ENCODE data around the gene HHAT. TPM values are rescaled to one million over a fixed set of nuclear protein-coding genes. Genes with fewer than 3 reads are reported as not detected.
"Not testable (repeated sequence)": the region's sequence is repeated elsewhere in the genome, so short reads cannot be mapped to it uniquely, and the experiment has no call there.

The HHAT gene
- total RNA-seq, 1 donor from 2014 or later: 5.3 TPM

GRCh38 chr1:210342986-210343780 is 14.5 kb downstream of the HHAT start:
- TF ChIP-seq CTCF (IDR thresholded peaks at IDR 0.05): no peak
- no peak for DNase-seq
- Histone ChIP-seq H3K4me1 (peaks cover 3% of the 10 kb centered on the region), H3K9me3 (no peaks in the 10 kb centered on the region), H3K36me3 (no peaks in the 10 kb centered on the region), H3K4me3 (peak overlapping the region; percentile 43), H3K27me3 (ENCODE audit: low read depth) (no peaks in the 10 kb centered on the region), H3K27ac (peak overlapping the region; percentile 9)
- no peak for ATAC-seq
- intact Hi-C loops (cut with DNase I): no loop called here

- intact Hi-C loops (cut with DNase I): no loop called here
- no peak for TF ChIP-seq CTCF (IDR thresholded peaks at IDR 0.05)
- peaks cover 3% of the 10 kb centered on the region for H3K4me1 ChIP-seq
- H3K27me3 ChIP-seq (ENCODE audit: low read depth): no peaks in the 10 kb centered on the region
- no peaks in the 10 kb centered on the region for H3K9me3 ChIP-seq
- no peak for DNase-seq
- no peak for ATAC-seq
- no peak overlapping the region for H3K4me3 ChIP-seq
- H3K36me3 ChIP-seq: no peaks in the 10 kb centered on the region
- no peak overlapping the region for H3K27ac ChIP-seq
These were observed 16.0 kb downstream of the HHAT start for GRCh38 chr1:210344706-210345105.

- no peak for DNase-seq
- Histone ChIP-seq H3K9me3 (no peaks in the 10 kb centered on the region), H3K4me1 (peaks cover 3% of the 10 kb centered on the region), H3K27ac (no peak overlapping the region), H3K27me3 (ENCODE audit: low read depth) (no peaks in the 10 kb centered on the region), H3K4me3 (no peak overlapping the region), H3K36me3 (no peaks in the 10 kb centered on the region)
- peak in 1 of 2 donors; percentile 12 for ATAC-seq
- TF ChIP-seq CTCF (IDR thresholded peaks at IDR 0.05): no peak
- intact Hi-C loops (cut with DNase I): no loop called here
These were observed 18.4 kb downstream of the HHAT start for GRCh38 chr1:210347112-210347511.

- TF ChIP-seq CTCF (IDR thresholded peaks at IDR 0.05): no peak
- H3K9me3 ChIP-seq: no peaks in the 10 kb centered on the region
- H3K4me3 ChIP-seq: no peak overlapping the region
- intact Hi-C loops (cut with DNase I): no loop called here
- H3K27ac ChIP-seq: no peak overlapping the region
- H3K36me3 ChIP-seq: no peaks in the 10 kb centered on the region
- H3K27me3 ChIP-seq (ENCODE audit: low read depth): no peaks in the 10 kb centered on the region
- ATAC-seq (no peak), DNase-seq (no peak)
- H3K4me1 ChIP-seq: no peaks in the 10 kb centered on the region
These were observed 22.8 kb downstream of the HHAT start for GRCh38 chr1:210351496-210351895.

GRCh38 chr1:210352575-210352974 is 23.9 kb downstream of the HHAT start:
- Histone ChIP-seq H3K9me3 (no peaks in the 10 kb centered on the region), H3K4me3 (no peak overlapping the region), H3K4me1 (no peaks in the 10 kb centered on the region), H3K27ac (no peak overlapping the region), H3K36me3 (no peaks in the 10 kb centered on the region), H3K27me3 (ENCODE audit: low read depth) (no peaks in the 10 kb centered on the region)
- no peak for DNase-seq
- TF ChIP-seq CTCF (IDR thresholded peaks at IDR 0.05): no peak
- ATAC-seq: no peak
- intact Hi-C loops (cut with DNase I): no loop called here

- H3K27me3 ChIP-seq (ENCODE audit: low read depth); intact Hi-C loops (cut with DNase I): not testable (repeated sequence)
These were observed 25.6 kb downstream of the HHAT start for GRCh38 chr1:210354305-210354704.

More at GRCh38 chr1:210354305-210354704, 25.6 kb downstream of the HHAT start:
- H3K4me3 ChIP-seq, H3K36me3 ChIP-seq, DNase-seq, ATAC-seq, H3K4me1 ChIP-seq, H3K27ac ChIP-seq, H3K9me3 ChIP-seq: not testable (repeated sequence)

Measured in lower lobe of right lung (tissue), 2 donors.